GM10266 (cell line): ENCODE data around the gene LRRC7.

Experiments used
- DNase-seq: peaks from one replicate; pipeline ENCODE4 v3.0.0; 2012; ENCODE audit errors: extremely low spot score
- TF ChIP-seq, protein P1 (sequence below): IDR thresholded peaks from 2 replicates; pipeline ENCODE4 v1.5.1; 2012; ENCODE audit warnings: mild to moderate bottlenecking, low read depth; ENCODE audit not compliant: control insufficient read depth, insufficient read depth; ENCODE audit errors: missing control alignments

The LRRC7 gene

DNA sequence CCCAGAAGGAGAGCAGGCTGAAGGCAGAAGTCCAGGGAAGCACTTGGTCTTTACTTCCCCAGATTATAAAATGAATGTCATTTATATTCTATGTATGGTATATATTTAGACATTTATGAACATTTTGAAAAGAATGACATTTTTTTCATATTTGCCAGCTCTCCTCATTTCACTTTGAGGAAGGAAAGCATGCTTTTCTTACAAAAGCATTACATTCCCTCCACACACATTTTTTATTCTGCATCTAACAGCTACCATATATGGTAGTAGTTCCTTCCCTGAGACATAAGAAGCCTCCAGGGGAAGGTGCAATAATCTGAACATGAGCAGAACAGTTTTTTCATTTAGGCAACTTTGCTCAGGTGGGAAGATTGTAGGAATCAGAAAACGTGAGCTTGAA, 94.0 kb downstream of the LRRC7 start:
- no peak for DNase-seq
- TF ChIP-seq, protein P1, sequence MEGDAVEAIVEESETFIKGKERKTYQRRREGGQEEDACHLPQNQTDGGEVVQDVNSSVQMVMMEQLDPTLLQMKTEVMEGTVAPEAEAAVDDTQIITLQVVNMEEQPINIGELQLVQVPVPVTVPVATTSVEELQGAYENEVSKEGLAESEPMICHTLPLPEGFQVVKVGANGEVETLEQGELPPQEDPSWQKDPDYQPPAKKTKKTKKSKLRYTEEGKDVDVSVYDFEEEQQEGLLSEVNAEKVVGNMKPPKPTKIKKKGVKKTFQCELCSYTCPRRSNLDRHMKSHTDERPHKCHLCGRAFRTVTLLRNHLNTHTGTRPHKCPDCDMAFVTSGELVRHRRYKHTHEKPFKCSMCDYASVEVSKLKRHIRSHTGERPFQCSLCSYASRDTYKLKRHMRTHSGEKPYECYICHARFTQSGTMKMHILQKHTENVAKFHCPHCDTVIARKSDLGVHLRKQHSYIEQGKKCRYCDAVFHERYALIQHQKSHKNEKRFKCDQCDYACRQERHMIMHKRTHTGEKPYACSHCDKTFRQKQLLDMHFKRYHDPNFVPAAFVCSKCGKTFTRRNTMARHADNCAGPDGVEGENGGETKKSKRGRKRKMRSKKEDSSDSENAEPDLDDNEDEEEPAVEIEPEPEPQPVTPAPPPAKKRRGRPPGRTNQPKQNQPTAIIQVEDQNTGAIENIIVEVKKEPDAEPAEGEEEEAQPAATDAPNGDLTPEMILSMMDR: no peak

DNA sequence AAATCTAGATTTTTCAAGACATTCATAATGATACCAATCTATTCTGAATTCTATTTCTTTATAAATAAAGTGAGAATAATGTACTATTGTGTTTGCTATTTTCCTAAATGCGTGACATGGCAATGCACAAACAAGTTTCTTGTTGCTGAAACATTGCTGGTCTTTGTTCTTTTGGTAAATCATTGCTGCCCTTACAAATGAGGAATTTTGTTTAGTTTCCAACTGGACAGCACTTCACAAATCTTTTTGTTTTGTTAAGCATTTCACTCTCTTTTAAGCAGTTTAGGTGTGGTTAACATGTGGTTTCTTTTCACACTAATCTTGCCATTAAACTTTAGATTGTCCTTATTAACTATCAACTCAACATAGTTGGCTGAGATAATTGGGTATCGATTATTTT, 94.6 kb downstream of the LRRC7 start:
- no peak for DNase-seq
- TF ChIP-seq, protein P1: no peak

DNA sequence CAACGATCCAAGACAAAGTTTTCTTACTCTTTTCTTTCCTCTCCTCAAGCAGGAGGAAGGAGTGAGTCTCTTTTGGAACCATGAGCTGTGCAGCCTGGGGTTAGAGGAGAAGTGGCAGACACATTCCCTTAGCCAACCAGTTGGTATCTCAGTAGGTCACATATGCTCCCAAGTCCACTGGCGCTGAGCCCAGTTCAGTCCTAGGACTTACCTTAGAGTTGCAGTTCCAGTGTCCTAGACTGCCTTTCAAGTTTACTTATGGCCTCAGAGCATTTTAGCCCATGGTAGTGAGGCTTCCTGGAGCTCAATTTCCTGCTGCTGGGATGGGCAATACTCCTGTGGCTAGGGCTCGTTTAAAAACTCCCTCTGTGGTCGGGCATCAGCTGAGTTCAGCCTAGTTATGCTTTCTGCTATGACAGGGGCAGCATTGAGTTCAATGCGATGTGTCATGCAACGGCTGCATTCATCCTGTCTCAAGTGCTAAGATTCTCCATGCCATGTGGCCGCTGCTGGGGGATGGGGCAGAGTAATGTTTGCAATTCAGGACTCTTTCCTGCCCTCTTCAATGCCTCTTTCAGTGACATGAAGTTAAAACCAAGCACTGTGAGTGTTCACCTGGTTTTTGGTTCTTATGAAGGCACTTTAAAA, 103.8 kb downstream of the LRRC7 start:
- TF ChIP-seq, protein P1: no peak
- no peak for DNase-seq

DNA sequence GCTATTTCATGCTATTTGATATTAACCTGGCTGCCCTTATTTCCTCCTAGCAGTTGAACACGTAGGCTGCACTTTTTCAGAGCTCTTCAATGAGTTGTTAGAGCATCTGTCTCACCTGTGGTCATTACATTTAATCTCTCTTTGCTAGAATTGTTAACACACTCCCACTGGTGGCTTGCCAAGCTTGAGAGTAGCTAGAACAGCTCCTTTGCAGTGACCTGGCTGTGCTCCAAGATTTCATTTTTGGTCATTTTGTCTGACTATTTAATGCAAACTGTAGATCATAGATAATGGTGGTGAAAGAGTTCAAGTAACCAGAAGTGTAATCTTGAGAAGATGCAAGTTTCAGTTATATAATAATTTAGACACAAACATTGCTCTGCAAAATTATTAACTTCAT, 105.6 kb downstream of the LRRC7 start:
- TF ChIP-seq, protein P1: no peak
- no peak for DNase-seq

DNA sequence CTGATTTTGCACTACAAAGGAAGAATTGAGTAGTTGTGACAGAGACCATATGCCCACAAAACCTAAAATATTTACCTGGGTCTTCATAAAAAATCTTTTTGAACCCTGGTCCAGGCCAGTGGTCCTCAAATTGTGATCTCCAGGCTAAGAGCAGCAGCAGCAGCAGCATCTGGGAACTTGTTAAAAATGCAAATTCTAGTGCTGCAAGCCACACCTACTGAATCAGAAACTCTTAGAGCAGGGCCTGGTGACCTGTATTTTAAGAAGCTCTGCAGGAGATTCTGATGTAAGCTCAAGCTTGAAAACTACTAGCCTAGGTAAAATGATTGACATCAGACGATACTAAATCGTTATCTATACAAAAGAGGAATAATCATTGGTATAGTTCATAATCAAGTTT, 112.2 kb downstream of the LRRC7 start:
- DNase-seq: no peak
- TF ChIP-seq, protein P1: no peak

DNA sequence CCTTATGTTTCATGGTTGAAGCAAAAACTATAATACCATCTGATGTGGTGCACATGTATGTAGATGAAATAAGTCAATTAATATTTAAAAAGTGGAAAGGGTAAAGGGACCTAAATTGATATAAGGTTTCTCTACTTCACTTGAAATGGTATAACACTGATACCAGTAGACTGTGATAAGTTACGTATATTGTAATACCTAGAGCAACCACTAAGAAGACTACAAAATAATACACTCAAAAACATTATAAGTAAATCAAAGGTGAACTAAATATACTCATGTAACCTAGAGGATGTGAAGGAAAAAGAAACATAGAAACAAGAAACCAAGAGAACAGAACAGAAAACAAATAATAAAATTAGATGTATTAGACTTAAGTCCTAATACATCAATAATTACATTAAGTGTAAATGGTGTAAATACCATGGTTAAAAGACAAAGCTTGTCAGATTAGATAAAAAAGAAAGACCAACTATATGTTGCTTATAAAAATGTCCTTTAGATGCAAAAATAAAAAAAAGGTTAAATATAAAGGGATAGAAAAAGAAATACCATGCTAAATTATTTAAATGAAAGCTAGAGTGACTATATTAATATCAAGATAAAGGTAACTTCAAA, 118.8 kb downstream of the LRRC7 start:
- TF ChIP-seq, protein P1: no peak
- no peak for DNase-seq

DNA sequence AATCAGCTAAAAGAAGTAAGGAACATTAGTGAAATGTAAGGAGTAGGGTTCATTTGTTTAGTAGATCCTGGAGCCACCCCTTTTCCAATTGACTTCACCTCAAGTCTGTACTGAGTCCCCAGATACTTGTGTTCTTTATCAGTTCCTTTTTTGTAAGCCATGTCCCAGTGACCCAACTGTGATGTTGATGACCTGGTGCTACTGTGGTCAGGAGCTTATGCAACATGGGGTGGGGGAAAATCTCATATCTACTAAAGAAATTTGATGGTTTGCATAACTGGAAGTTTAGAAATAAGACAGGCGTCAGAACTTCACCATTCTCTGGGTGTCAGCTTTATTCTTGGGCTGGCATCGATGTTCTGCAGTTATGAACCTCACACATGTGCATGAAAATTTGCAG, 120.5 kb downstream of the LRRC7 start:
- DNase-seq: no peak
- TF ChIP-seq, protein P1: no peak
